ENCODE data around the gene ATP10A. TPM values are rescaled to one million over a fixed set of nuclear protein-coding genes. Genes with fewer than 3 reads are reported as not detected.

The ATP10A gene
- polyA plus RNA-seq, 1 donor (not counting 4 experiments of a cell fraction or from before 2014, with no cell fraction given) = not detected

GRCh38 chr15:25862472-25863110, 536 bp downstream of the ATP10A start:
- peaks cover 16% of the 10 kb centered on the region for H3K27me3 ChIP-seq (ENCODE audit: control insufficient read depth, extremely low read depth, insufficient read depth, low read length)
- no peaks in the 10 kb centered on the region for H3K36me3 ChIP-seq (ENCODE audit: control insufficient read depth in 2 of 2, extremely low read depth in 1 of 2, insufficient read depth in 2 of 2, low read length in 2 of 2)
- FAIRE-seq = no peak
- no peak for DNase-seq (ENCODE audit: low read depth, low spot score)
- peaks cover 4% of the 10 kb centered on the region for H3K9me3 ChIP-seq (ENCODE audit: control insufficient read depth, low read depth, low read length)
- H3K9ac ChIP-seq (ENCODE audit: control insufficient read depth, extremely low read depth, insufficient read depth, low read length) = no peak overlapping the region
- no peak overlapping the region for H3K4me3 ChIP-seq (ENCODE audit: control insufficient read depth in 2 of 3, extremely low read depth in 1 of 3, insufficient read depth in 2 of 3, low read depth in 1 of 3, low read length in 3 of 3)
- TF ChIP-seq CTCF (optimal IDR thresholded peaks at IDR 0.05 in 1 of 3, IDR thresholded peaks at IDR 0.05 in 1 of 3, conservative IDR thresholded peaks at IDR 0.05 in 1 of 3; ENCODE audit: extremely low read depth in 1 of 3, insufficient read depth in 2 of 3, low read length in 3 of 3) (no peak), EZH2 (IDR thresholded peaks at IDR 0.05; ENCODE audit: low read length) (peak; percentile 33)
- H3K27ac ChIP-seq (ENCODE audit: control insufficient read depth, insufficient read depth, low read length) = no peak overlapping the region
- H4K20me1 ChIP-seq (ENCODE audit: control insufficient read depth, extremely low read depth, insufficient read depth, low read length) = no peaks in the 10 kb centered on the region
- no peaks in the 10 kb centered on the region for H3K4me1 ChIP-seq (ENCODE audit: control insufficient read depth, extremely low read depth, insufficient read depth, low read length)
- no peaks in the 10 kb centered on the region for H3K9me1 ChIP-seq (ENCODE audit: control insufficient read depth, extremely low read depth, insufficient read depth, low read length)
- no peak overlapping the region for H2AFZ ChIP-seq (ENCODE audit: control insufficient read depth, low read length)
- no peaks in the 10 kb centered on the region for H3K79me2 ChIP-seq (ENCODE audit: control insufficient read depth, insufficient read depth, low read length)
- dilution Hi-C loops (cut with MboI; ENCODE audit: extremely low pct_ligation_motif_present, low sequenced_read_pairs) = no loop called here
- H3K4me2 ChIP-seq (ENCODE audit: control insufficient read depth, extremely low read depth, insufficient read depth, low read depth, low read length) = no peak overlapping the region

DNA sequence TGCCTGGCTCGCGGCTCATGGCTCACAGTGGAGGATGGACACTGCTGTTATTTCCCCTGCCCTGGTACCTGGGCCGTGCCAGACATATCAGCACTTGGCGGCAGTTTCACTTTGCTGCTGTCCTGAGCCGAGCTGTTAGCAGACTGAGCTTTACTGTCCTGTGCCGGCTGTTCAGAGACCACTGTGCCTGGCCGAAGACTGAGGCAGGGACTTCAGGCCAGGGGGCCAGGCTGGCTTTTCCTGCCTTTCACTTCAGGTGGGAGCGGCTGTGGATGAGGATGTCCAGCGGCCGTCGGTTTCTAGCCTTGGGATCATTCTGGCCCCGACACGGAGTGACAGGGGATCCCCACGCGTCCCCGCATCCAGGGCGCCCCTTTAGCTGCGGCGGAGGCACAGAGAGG, 1.1 kb downstream of the ATP10A start:
- FAIRE-seq (no peak), DNase-seq (ENCODE audit: low read depth, low spot score) (no peak)
- dilution Hi-C loops (cut with MboI; ENCODE audit: extremely low pct_ligation_motif_present, low sequenced_read_pairs) = no loop called here
- no peaks in the 10 kb centered on the region for H3K9me1 ChIP-seq (ENCODE audit: control insufficient read depth, extremely low read depth, insufficient read depth, low read length)
- H3K4me1 ChIP-seq (ENCODE audit: control insufficient read depth, extremely low read depth, insufficient read depth, low read length) = no peaks in the 10 kb centered on the region
- H3K36me3 ChIP-seq (ENCODE audit: control insufficient read depth in 2 of 2, extremely low read depth in 1 of 2, insufficient read depth in 2 of 2, low read length in 2 of 2) = no peaks in the 10 kb centered on the region
- H3K9ac ChIP-seq (ENCODE audit: control insufficient read depth, extremely low read depth, insufficient read depth, low read length) = no peak overlapping the region
- no peak overlapping the region for H3K4me2 ChIP-seq (ENCODE audit: control insufficient read depth, extremely low read depth, insufficient read depth, low read depth, low read length)
- H3K4me3 ChIP-seq (ENCODE audit: control insufficient read depth in 2 of 3, extremely low read depth in 1 of 3, insufficient read depth in 2 of 3, low read depth in 1 of 3, low read length in 3 of 3) = no peak overlapping the region
- H3K79me2 ChIP-seq (ENCODE audit: control insufficient read depth, insufficient read depth, low read length) = no peaks in the 10 kb centered on the region
- H3K27me3 ChIP-seq (ENCODE audit: control insufficient read depth, extremely low read depth, insufficient read depth, low read length) = peaks cover 16% of the 10 kb centered on the region
- peaks cover 4% of the 10 kb centered on the region for H3K9me3 ChIP-seq (ENCODE audit: control insufficient read depth, low read depth, low read length)
- no peak overlapping the region for H3K27ac ChIP-seq (ENCODE audit: control insufficient read depth, insufficient read depth, low read length)
- no peaks in the 10 kb centered on the region for H4K20me1 ChIP-seq (ENCODE audit: control insufficient read depth, extremely low read depth, insufficient read depth, low read length)
- TF ChIP-seq EZH2 (IDR thresholded peaks at IDR 0.05; ENCODE audit: low read length) (no peak), CTCF (optimal IDR thresholded peaks at IDR 0.05 in 1 of 3, IDR thresholded peaks at IDR 0.05 in 1 of 3, conservative IDR thresholded peaks at IDR 0.05 in 1 of 3; ENCODE audit: extremely low read depth in 1 of 3, insufficient read depth in 2 of 3, low read length in 3 of 3) (no peak)
- H2AFZ ChIP-seq (ENCODE audit: control insufficient read depth, low read length) = no peak overlapping the region
